Suprapubic skin (tissue), 4 donors: Measurements from ENCODE around the gene WFDC2. TPM values are rescaled to one million over a fixed set of nuclear protein-coding genes. Genes with fewer than 3 reads are reported as not detected.

Experiments
- DNase-seq, 2 donors: peaks; one replicate each; pipeline ENCODE4 v3.0.0-alpha.2; 2019; ENCODE audit warnings: low spot score in 2 of 2
- H3K27ac ChIP-seq: fragments of 200-600 bp; sonication (generic); one replicate; pipeline ENCODE4 v1.5.1; 2019
- H3K27me3 ChIP-seq: fragments of 200-600 bp; sonication (generic); one replicate; pipeline ENCODE4 v1.5.1; 2019
- H3K36me3 ChIP-seq: fragments of 200-600 bp; sonication (generic); one replicate; pipeline ENCODE4 v1.5.1; 2019
- H3K4me1 ChIP-seq: fragments of 200-600 bp; sonication (generic); one replicate; pipeline ENCODE4 v1.5.1; 2019
- H3K4me3 ChIP-seq: fragments of 200-600 bp; sonication (generic); one replicate; pipeline ENCODE4 v1.5.1; 2019; ENCODE audit warnings: mild to moderate bottlenecking
- H3K9me3 ChIP-seq: fragments of 200-600 bp; sonication (generic); one replicate; pipeline ENCODE4 v1.5.1; 2019
- EP300 ChIP-seq: sonication (generic); formaldehyde crosslinking; IDR thresholded peaks from one replicate; pipeline ENCODE4 v1.6.1; 2017; ENCODE audit warnings: antibody characterized with exemption
- POLR2A ChIP-seq, 2 donors: fragments of 450-650 bp; IDR thresholded peaks; one replicate each; pipeline ENCODE4 v1.6.1; 2017; ENCODE audit warnings: antibody characterized with exemption in 2 of 2, mild to moderate bottlenecking in 2 of 2, moderate library complexity in 2 of 2
- POLR2AphosphoS5 ChIP-seq, 3 donors: sonication (generic); formaldehyde crosslinking; IDR thresholded peaks; one replicate each; pipeline ENCODE4 v1.6.1; 2017; ENCODE audit warnings: antibody characterized with exemption in 3 of 3
- WGBS: methylation state at CpG from one replicate; pipeline ENCODE4 v1.1.5; 2018; 5-methylcytosine and 5-hydroxymethylcytosine counted together
- total RNA-seq, 4 donors: library from RNA; depleted of rRNA; stranded (reverse); fragments of >200 nt; gene quantifications; one replicate each; pipeline ENCODE4 v1.1.0, GENCODE V29; 2016
- TF ChIP-seq, protein P1 (sequence below), 2 donors: fragments of 200-600 bp in 1 of 2; fragments of 450-650 bp in 1 of 2; sonication (generic) in 1 of 2; IDR thresholded peaks; one replicate each; pipeline ENCODE4 v1.5.1; 2016 to 2019; ENCODE audit warnings: antibody characterized with exemption in 2 of 2, mild to moderate bottlenecking in 1 of 2, moderate library complexity in 1 of 2

Gene WFDC2
- total RNA-seq, 4 donors from 2014 or later: 29.6 to 58.0 (median 34.1) TPM

- WGBS: 63% methylated on average over 4 of the region's 4 CpGs
- H3K9me3 ChIP-seq: no peaks in the 10 kb centered on the region
- no peak overlapping the region for H3K27ac ChIP-seq
- no peaks in the 10 kb centered on the region for H3K36me3 ChIP-seq
- H3K27me3 ChIP-seq: peaks cover 8% of the 10 kb centered on the region
- H3K4me3 ChIP-seq: no peak overlapping the region
- TF ChIP-seq, protein P1, sequence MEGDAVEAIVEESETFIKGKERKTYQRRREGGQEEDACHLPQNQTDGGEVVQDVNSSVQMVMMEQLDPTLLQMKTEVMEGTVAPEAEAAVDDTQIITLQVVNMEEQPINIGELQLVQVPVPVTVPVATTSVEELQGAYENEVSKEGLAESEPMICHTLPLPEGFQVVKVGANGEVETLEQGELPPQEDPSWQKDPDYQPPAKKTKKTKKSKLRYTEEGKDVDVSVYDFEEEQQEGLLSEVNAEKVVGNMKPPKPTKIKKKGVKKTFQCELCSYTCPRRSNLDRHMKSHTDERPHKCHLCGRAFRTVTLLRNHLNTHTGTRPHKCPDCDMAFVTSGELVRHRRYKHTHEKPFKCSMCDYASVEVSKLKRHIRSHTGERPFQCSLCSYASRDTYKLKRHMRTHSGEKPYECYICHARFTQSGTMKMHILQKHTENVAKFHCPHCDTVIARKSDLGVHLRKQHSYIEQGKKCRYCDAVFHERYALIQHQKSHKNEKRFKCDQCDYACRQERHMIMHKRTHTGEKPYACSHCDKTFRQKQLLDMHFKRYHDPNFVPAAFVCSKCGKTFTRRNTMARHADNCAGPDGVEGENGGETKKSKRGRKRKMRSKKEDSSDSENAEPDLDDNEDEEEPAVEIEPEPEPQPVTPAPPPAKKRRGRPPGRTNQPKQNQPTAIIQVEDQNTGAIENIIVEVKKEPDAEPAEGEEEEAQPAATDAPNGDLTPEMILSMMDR (IDR thresholded peaks at IDR 0.05): no peak
- no peak for TF ChIP-seq POLR2A (IDR thresholded peaks at IDR 0.05)
- TF ChIP-seq EP300: no peak
- no peak for TF ChIP-seq POLR2AphosphoS5 (IDR thresholded peaks at IDR 0.05)
- H3K4me1 ChIP-seq: no peaks in the 10 kb centered on the region
- DNase-seq: no peak
Observed at GRCh38 chr20:45463709-45464108, 5.8 kb upstream of the WFDC2 start.

GRCh38 chr20:45465491-45466266 is 3.9 kb upstream of the WFDC2 start:
- Histone ChIP-seq H3K9me3 (no peaks in the 10 kb centered on the region), H3K4me1 (peaks cover 16% of the 10 kb centered on the region), H3K27ac (no peak overlapping the region), H3K27me3 (peaks cover 26% of the 10 kb centered on the region), H3K36me3 (no peaks in the 10 kb centered on the region), H3K4me3 (no peak overlapping the region)
- 86% methylated on average over 1 of the region's 1 CpG for whole genome bisulfite sequencing
- TF ChIP-seq EP300 (no peak), POLR2A (IDR thresholded peaks at IDR 0.05) (no peak), POLR2AphosphoS5 (IDR thresholded peaks at IDR 0.05) (no peak)
- TF ChIP-seq, protein P1 (IDR thresholded peaks at IDR 0.05): no peak
- no peak for DNase-seq

DNA sequence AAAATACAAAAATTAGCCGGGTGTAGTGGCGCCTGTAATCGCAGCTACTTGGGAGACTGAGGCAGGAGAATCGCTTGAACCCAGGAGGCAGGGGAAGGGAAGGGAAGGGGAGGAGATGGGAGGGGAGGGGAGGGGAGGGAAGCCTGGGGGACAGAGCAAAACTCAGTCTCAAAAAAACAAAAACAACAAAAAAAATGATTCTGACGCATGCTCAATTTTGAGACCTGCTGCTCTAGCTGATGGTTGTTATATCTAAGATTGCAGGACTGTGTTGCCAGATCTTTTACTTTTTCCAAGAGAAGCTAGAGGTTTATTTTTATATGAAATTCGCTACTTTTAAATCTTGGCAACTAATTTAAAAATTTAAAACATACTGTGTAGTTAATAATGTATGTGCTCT is 2.4 kb upstream of the WFDC2 start:
- Histone ChIP-seq H3K4me1 (peaks cover 23% of the 10 kb centered on the region), H3K9me3 (no peaks in the 10 kb centered on the region), H3K36me3 (no peaks in the 10 kb centered on the region), H3K27ac (no peak overlapping the region), H3K4me3 (no peak overlapping the region), H3K27me3 (peaks cover 35% of the 10 kb centered on the region)
- WGBS: 94% methylated on average over 6 of the region's 6 CpGs
- DNase-seq: no peak
- TF ChIP-seq POLR2A (IDR thresholded peaks at IDR 0.05): no peak
- no peak for TF ChIP-seq EP300
- TF ChIP-seq POLR2AphosphoS5 (IDR thresholded peaks at IDR 0.05): no peak

GRCh38 chr20:45467861-45468260 is 1.7 kb upstream of the WFDC2 start:
- TF ChIP-seq, protein P1 (IDR thresholded peaks at IDR 0.05): no peak
- no peak for TF ChIP-seq POLR2A (IDR thresholded peaks at IDR 0.05)
- TF ChIP-seq POLR2AphosphoS5 (IDR thresholded peaks at IDR 0.05): no peak
- TF ChIP-seq EP300: no peak
- H3K36me3 ChIP-seq: no peaks in the 10 kb centered on the region
- H3K27me3 ChIP-seq: peaks cover 35% of the 10 kb centered on the region
- H3K9me3 ChIP-seq: no peaks in the 10 kb centered on the region
- WGBS: 45% methylated on average over 2 of the region's 3 CpGs
- no peak for DNase-seq
- H3K4me3 ChIP-seq: no peak overlapping the region
- no peak overlapping the region for H3K27ac ChIP-seq
- peaks cover 23% of the 10 kb centered on the region for H3K4me1 ChIP-seq

DNA sequence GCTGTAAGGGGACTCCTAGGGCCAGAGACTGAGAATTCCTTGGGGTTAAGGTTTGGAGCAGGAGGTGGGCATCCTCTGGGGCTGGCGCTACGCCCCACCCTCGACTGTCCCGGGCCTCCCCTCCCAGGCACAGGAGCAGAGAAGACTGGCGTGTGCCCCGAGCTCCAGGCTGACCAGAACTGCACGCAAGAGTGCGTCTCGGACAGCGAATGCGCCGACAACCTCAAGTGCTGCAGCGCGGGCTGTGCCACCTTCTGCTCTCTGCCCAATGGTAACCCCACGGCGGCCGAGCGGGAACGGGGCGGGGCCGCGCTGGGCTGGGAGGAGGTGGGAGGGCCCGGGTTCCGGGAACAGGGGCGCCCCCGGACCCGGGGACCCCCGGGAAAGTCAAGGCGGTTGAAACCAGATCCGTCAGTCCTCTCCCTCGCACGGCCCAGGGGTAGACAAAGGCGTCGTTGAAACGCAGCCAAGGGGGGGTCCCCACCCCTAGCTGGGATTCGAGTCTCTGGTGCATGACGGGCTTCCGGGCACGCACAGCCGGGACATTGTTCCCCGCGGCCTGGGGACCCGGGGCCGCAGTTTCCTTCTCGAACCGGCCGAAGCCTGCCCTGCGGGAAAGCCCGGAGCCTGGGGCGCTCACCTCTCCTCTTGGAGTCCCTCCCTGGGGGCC is 844 bp downstream of the WFDC2 start:
- WGBS: 2% methylated on average over 29 of the region's 50 CpGs
- Histone ChIP-seq H3K27ac (peak overlapping the region; percentile 16), H3K27me3 (peaks cover 34% of the 10 kb centered on the region), H3K4me1 (peaks cover 23% of the 10 kb centered on the region), H3K36me3 (no peaks in the 10 kb centered on the region), H3K9me3 (no peaks in the 10 kb centered on the region), H3K4me3 (peak overlapping the region; percentile 57)
- TF ChIP-seq POLR2AphosphoS5 (IDR thresholded peaks at IDR 0.05) (no peak), POLR2A (IDR thresholded peaks at IDR 0.05) (no peak), EP300 (no peak)
- TF ChIP-seq, protein P1 (IDR thresholded peaks at IDR 0.05): no peak
- no peak for DNase-seq
